DOHH2 (cell line): Measurements from ENCODE around the gene WRAP73.
"Not testable (repeated sequence)": the region's sequence is repeated elsewhere in the genome, so short reads cannot be mapped to it uniquely, and the experiment has no call there.

Experiments used
- EZH2phosphoT487 ChIP-seq: fragments of 200-600 bp; sonication (generic); IDR thresholded peaks from 2 replicates; pipeline ENCODE4 v1.6.1; 2017; ENCODE audit warnings: borderline replicate concordance, mild to moderate bottlenecking, antibody characterized with exemption, low read length, moderate library complexity, mixed read lengths
- TF ChIP-seq, protein P1 (sequence below): fragments of 200-600 bp; sonication (generic); IDR thresholded peaks from one replicate; pipeline ENCODE4 v1.5.1; 2014; ENCODE audit warnings: antibody characterized with exemption, mild to moderate bottlenecking, low read depth, low read length; ENCODE audit not compliant: poor library complexity, severe bottlenecking

DNA sequence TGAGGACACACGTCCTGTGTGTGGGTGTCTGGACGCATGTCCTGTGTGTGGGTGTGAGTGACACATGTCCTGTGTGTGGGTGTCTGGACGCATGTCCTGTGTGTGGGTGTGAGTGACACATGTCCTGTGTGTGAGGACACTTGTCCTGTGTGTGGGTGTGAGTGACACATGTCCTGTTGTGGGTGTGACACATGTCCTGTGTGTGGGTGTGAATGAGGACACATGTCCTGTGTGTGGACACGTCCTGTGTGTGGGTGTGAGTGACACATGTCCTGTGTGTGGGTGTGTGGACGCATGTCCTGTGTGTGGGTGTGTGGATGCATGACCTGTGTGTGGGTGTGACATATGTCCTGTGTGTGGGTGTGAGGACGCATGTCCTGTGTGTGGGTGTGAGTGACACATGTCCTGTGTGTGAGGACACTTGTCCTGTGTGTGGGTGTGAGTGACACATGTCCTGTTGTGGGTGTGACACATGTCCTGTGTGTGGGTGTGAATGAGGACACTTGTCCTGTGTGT, 64.5 kb downstream of the WRAP73 start:
- TF ChIP-seq, protein P1, sequence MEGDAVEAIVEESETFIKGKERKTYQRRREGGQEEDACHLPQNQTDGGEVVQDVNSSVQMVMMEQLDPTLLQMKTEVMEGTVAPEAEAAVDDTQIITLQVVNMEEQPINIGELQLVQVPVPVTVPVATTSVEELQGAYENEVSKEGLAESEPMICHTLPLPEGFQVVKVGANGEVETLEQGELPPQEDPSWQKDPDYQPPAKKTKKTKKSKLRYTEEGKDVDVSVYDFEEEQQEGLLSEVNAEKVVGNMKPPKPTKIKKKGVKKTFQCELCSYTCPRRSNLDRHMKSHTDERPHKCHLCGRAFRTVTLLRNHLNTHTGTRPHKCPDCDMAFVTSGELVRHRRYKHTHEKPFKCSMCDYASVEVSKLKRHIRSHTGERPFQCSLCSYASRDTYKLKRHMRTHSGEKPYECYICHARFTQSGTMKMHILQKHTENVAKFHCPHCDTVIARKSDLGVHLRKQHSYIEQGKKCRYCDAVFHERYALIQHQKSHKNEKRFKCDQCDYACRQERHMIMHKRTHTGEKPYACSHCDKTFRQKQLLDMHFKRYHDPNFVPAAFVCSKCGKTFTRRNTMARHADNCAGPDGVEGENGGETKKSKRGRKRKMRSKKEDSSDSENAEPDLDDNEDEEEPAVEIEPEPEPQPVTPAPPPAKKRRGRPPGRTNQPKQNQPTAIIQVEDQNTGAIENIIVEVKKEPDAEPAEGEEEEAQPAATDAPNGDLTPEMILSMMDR: not testable (repeated sequence)
- not testable (repeated sequence) for TF ChIP-seq EZH2phosphoT487
